GM18498 (cell line): ENCODE data around the gene OR10P1.
"Not testable (repeated sequence)": the region's sequence is repeated elsewhere in the genome, so short reads cannot be mapped to it uniquely, and the experiment has no call there.

Source experiments
- ATAC-seq: cut with Tn5 transposase; IDR thresholded peaks from one replicate; pipeline ENCODE4 v1.9.1; 2021; ENCODE audit warnings: mild to moderate bottlenecking, moderate library complexity; ENCODE audit not compliant: unreplicated experiment

OR10P1 gene

GRCh38 chr12:55636853-55637252 lies at the start of gene OR10P1:
Gene OR10P1, plus strand, starts transcription at chr12:55636892. Its CDS starts 0 bp downstream, at chr12:55636892.
- ATAC-seq = no peak

GRCh38 chr12:55590152-55590551 lies 46.5 kb upstream of the OR10P1 start:
- not testable (repeated sequence) for ATAC-seq

GRCh38 chr12:55607821-55608594 lies 28.7 kb upstream of the OR10P1 start:
- ATAC-seq = no peak

GRCh38 chr12:55610598-55610997 lies 26.1 kb upstream of the OR10P1 start:
- no peak for ATAC-seq

- no peak for ATAC-seq
Measured at GRCh38 chr12:55612646-55613045, 24.0 kb upstream of the OR10P1 start.

- no peak for ATAC-seq
Measured at GRCh38 chr12:55614764-55615163, 21.9 kb upstream of the OR10P1 start.

GRCh38 chr12:55619354-55620138 lies 17.1 kb upstream of the OR10P1 start:
- peak; percentile 86 for ATAC-seq

- ATAC-seq = no peak
Measured at GRCh38 chr12:55624056-55624455, 12.6 kb upstream of the OR10P1 start.

- no peak for ATAC-seq
Measured at GRCh38 chr12:55626154-55626553, 10.5 kb upstream of the OR10P1 start.

GRCh38 chr12:55629058-55629841 lies 7.4 kb upstream of the OR10P1 start:
- ATAC-seq = no peak

- no peak for ATAC-seq
Measured at GRCh38 chr12:55631056-55631455, 5.6 kb upstream of the OR10P1 start.

GRCh38 chr12:55631733-55632132 lies 5.0 kb upstream of the OR10P1 start:
- no peak for ATAC-seq

- ATAC-seq = no peak
Measured at GRCh38 chr12:55633151-55633550, 3.5 kb upstream of the OR10P1 start.

GRCh38 chr12:55636116-55636655 lies 506 bp upstream of the OR10P1 start:
- no peak for ATAC-seq

- ATAC-seq = no peak
Measured at GRCh38 chr12:55637467-55637866, 775 bp downstream of the OR10P1 start.

- ATAC-seq = no peak
Measured at GRCh38 chr12:55641595-55641994, 4.9 kb downstream of the OR10P1 start.

GRCh38 chr12:55642267-55642666 lies 5.6 kb downstream of the OR10P1 start:
- no peak for ATAC-seq

- ATAC-seq = no peak
Measured at GRCh38 chr12:55642669-55643068, 6.0 kb downstream of the OR10P1 start.

GRCh38 chr12:55644591-55644990 lies 7.9 kb downstream of the OR10P1 start:
- ATAC-seq = no peak

- no peak for ATAC-seq
Measured at GRCh38 chr12:55647027-55647426, 10.3 kb downstream of the OR10P1 start.
